GM21576 (cell line): ENCODE measurements around the gene VEGFA.

Experiments
- ATAC-seq: cut with Tn5 transposase; IDR thresholded peaks from one replicate; pipeline ENCODE4 v1.9.1; 2021; ENCODE audit warnings: mild to moderate bottlenecking, moderate library complexity; ENCODE audit not compliant: unreplicated experiment

VEGFA gene

GRCh38 chr6:43784049-43784855 is 14.2 kb downstream of the VEGFA start:
- ATAC-seq = no peak

GRCh38 chr6:43785220-43785752 is 15.3 kb downstream of the VEGFA start:
- no peak for ATAC-seq

GRCh38 chr6:43785904-43786303 is 15.9 kb downstream of the VEGFA start:
- ATAC-seq = no peak

GRCh38 chr6:43786664-43787329 is 16.8 kb downstream of the VEGFA start:
- no peak for ATAC-seq

GRCh38 chr6:43788301-43788700 is 18.3 kb downstream of the VEGFA start:
- no peak for ATAC-seq

- ATAC-seq = no peak
Measured at GRCh38 chr6:43789447-43789846, 19.4 kb downstream of the VEGFA start.

GRCh38 chr6:43790031-43790430 is 20.0 kb downstream of the VEGFA start:
- ATAC-seq = no peak

GRCh38 chr6:43791745-43792422 is 21.9 kb downstream of the VEGFA start:
- no peak for ATAC-seq

- no peak for ATAC-seq
Measured at GRCh38 chr6:43793154-43793874, 23.3 kb downstream of the VEGFA start.

GRCh38 chr6:43793875-43794242 is 23.8 kb downstream of the VEGFA start:
- ATAC-seq = no peak

- no peak for ATAC-seq
Measured at GRCh38 chr6:43795421-43795820, 25.4 kb downstream of the VEGFA start.

GRCh38 chr6:43796168-43796567 is 26.2 kb downstream of the VEGFA start:
- ATAC-seq = no peak

- no peak for ATAC-seq
Measured at GRCh38 chr6:43796903-43797890, 27.2 kb downstream of the VEGFA start.

- ATAC-seq = no peak
Measured at GRCh38 chr6:43797919-43798318, 27.9 kb downstream of the VEGFA start.

GRCh38 chr6:43798688-43799444 is 28.9 kb downstream of the VEGFA start:
- ATAC-seq = no peak

GRCh38 chr6:43799551-43800297 is 29.7 kb downstream of the VEGFA start:
- no peak for ATAC-seq

- ATAC-seq = no peak
Measured at GRCh38 chr6:43800298-43800623, 30.2 kb downstream of the VEGFA start.

- no peak for ATAC-seq
Measured at GRCh38 chr6:43800746-43801494, 30.9 kb downstream of the VEGFA start.
